GM21723 (cell line): Measurements from ENCODE around the gene HECTD1.

Experiments used
- ATAC-seq: cut with Tn5 transposase; IDR thresholded peaks from one replicate; pipeline ENCODE4 v1.9.1; 2021; ENCODE audit warnings: mild to moderate bottlenecking, moderate library complexity; ENCODE audit not compliant: unreplicated experiment

The HECTD1 gene

DNA sequence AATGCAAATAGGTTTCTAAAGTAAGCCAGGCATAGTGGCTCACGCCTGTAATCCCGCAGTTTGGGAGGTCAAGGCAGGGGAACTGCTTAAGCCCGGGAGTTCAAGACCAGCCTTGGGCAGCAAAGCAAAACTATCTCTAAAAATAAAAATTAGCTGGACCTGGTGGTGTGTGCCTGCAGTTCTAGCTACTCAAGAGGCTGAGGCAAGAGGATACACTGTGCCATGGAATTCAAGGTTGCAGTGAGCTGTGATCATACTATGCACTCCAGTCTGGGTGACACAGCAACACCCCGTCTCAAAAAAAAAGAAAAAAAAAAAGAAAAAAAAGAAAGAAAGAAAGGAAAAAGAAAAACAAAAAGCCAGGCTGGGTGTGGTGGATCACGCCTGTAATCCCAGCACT, 46.3 kb downstream of the HECTD1 start:
- no peak for ATAC-seq

DNA sequence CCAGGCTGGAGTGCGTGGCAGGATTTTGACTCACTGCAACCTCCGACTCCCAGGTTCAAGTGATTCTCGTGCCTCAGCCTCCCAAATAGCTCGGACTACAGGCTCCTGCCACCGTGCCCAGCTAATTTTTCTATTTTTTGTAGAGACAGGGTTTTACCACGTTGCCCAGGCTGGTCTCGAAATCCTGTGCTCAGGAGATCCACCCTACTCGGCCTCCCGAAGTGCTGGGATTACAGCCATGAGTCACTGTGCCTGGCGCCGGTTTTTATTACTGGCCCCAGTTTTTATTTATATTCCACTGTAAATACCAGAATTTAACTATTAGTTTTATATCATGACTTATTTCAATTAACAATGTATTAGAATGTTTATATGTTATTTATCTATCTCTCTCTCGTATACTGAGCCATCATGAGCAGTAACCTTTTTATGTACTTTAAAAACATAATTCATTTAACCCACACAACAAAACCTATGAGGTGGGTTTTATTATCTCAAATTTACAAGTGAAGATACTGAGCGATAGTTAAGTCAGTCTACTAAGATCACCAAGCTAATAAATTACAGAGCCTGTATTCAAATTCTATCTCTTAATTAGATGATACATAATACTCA, 47.8 kb downstream of the HECTD1 start:
- no peak for ATAC-seq

- no peak for ATAC-seq
Measured at GRCh38 chr14:31154956-31155355, 52.6 kb downstream of the HECTD1 start.

DNA sequence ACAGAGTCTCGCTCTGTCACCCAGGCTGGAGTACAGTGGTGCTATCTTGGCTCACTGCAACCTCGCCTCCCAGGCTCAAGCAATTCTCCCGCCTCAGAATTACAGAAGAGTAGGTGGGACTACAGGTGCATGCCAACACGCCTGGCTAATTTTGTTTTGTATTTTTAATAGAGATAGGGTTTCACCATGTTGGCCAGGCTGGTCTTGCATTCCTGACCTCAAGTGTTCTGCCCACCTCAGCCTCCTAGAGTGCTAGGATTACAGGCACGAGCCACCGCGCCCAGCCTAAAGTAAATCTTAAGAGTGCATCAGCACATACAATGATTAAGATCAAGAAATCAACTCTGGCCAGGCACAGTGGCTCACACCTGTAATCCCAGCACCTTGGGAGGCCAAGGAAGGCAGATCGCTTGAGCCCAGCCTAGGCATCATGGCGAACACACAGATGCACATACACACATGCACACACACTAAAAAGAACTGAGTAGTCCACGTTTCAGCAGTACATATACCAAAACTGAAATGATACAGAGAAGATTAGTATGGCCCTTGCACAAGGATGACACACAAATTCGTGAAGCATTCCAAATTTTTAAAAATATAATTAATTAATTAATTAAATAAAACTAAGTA, 65.0 kb downstream of the HECTD1 start:
- no peak for ATAC-seq

DNA sequence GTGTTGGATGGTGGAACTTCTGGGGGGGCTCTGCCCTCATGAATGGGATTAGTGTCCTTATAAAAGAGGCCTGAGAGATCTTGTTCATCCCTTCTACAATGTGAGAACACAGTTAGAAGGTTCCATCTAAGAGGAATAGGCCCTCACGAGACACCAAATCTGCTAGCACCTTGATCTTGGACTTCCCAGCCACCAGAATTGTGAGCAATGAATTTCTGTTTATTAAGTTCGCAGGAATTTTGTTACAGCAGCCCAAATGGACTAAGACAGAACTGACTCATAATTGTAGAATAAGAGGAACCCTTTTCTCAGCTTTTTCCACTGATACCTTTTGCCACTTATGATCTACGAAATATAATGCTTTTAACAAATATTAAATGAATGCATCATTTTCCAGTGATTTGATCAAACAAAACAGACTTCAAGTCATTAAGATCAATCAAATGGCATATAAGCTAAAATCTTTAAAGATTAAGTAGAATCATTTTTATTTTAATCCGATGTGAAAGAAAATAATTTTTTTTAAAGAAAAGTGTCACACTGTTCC, 68.2 kb downstream of the HECTD1 start:
- ATAC-seq: no peak

GRCh38 chr14:31138301-31138700, 69.3 kb downstream of the HECTD1 start:
- ATAC-seq: no peak

- no peak for ATAC-seq
Measured at GRCh38 chr14:31137214-31137889, 70.2 kb downstream of the HECTD1 start.

DNA sequence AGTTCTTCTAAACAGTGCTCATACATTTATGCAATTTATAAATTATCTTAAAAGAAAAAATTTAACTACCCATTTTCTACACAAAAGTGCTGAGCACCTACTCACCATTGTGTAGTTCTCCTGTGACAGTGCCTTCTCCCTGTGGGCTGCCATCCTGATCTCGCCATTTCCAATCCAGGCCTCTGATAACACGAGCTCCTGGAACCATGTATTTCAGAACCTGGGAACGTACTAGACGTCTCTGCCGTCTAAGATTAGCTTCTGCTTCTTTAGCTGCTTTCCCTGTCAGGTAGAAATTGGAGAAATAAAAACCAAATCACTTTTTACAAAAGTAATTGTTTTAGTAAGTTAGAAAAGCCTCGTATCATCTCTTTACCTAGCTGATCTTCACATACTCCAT, 74.5 kb downstream of the HECTD1 start:
- ATAC-seq: no peak

- ATAC-seq: peak; percentile 56
Measured at GRCh38 chr14:31128601-31129526, 78.7 kb downstream of the HECTD1 start.

DNA sequence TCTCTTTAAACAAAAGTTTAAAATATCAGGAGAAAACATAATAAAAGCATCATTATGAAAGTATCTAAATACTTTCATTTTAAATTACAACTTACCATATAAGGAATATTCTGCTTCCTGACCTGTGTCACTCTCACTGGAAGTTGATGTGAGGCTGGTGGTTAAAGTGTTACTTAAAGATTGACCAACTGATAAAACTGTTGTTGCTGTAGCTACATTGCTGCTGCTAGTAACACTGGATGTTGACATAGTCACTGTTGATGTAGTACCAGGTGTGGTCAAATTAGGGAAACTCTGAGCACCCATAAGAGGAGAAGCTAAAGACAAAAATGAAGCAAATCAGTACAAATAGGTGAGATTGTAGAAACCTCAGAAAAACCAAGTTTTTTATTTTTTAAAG, 79.9 kb downstream of the HECTD1 start:
- ATAC-seq: peak; percentile 53

DNA sequence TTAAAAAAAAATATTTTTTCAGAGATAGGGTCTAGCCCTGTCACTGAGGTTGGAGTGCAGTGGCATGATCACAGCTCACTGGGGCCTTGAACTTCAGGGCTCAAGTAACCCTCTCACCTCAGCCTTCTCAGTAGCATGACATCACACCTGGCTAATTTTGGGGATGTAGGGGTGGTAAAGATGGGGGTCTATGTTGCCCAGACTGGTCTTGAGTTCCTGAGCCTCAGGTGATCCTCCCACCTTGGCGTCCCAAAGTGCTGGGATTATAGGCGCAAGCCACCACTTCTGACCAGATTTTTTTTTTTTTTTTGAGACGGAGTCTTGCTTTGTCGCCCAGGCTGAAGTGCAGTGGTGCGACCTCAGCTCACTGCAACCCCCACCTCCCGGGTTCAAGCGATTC, 80.9 kb downstream of the HECTD1 start:
- ATAC-seq: no peak

DNA sequence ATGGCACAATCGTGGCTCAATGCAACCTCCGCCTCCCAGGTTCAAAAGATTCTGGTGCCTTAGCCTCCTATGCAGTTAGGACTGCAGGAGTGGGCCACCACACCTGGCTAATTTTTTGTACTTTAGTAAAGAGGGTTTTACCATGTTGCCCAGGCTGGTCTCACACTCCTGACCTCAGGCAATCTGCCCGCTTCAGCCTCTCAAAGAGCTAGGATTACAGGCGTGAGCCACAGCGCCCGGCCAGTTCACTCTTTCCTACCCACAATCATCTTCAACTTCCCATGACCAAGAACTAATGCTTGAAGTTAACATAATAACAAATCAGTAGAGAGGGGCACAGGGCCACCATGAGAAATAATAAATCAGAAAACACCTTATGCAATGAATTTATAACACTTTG, 82.4 kb downstream of the HECTD1 start:
- ATAC-seq: no peak

DNA sequence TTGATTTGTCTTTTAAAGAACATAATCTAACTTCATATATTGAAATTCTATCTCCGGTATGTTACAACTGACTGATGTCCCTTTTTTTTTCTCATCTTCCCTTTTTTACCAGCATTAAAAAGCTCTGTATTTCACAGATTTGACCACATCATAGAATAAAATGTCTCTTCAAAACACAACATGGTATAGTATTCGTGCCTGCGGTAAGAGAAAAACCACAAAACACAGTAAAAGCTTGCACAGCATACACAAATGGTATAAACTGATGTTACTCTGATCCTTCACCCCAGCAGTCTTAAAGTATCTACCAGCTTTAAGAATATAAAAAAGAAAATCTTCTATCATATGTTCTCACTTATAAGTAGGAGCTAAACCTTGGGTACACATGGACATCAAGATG, 83.4 kb downstream of the HECTD1 start:
- no peak for ATAC-seq

GRCh38 chr14:31122921-31123320, 84.7 kb downstream of the HECTD1 start:
- no peak for ATAC-seq

DNA sequence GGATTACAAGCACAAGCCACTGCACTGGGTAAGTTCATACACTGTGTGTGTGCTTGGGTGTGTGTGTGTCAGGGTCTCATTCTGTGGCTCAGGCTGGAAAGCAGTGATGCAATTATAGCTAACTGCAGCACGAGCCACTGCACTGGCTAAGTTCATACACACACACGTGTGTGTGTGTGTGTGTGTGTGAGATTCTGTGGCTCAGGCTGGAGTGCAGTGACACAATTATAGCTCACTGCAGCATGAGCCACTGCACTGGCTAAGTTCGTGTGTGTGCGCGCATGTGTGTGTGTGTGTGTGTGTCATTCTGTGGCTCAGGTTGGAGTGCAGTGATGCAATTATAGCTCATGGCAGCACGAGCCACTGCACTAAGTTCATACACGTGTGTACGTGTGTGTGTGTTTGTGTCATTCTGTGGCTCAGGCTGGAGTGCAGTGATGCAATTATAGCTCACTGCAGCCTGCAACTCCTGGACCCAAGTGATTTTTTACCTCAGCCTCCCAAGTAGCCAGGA, 85.4 kb downstream of the HECTD1 start:
- ATAC-seq: no peak

DNA sequence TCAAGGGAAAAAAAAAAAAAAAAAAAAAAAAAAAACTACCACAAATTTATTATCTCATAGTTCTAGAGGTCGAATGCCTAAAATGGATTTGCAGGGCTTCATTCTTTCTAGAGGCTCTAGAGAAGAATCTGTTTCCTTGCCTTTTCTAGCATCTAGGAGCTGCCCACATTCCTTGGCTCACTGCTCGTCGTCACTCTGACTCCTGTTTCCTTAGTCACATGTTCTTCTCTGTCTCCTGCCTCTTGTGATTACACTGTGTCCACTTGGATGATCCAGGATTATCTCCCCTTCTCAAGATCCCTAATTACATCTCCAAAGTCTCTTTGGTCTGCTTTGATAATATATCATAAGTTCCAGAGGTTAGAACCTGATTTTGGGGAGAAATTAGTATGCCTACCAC, 88.7 kb downstream of the HECTD1 start:
- ATAC-seq: no peak

DNA sequence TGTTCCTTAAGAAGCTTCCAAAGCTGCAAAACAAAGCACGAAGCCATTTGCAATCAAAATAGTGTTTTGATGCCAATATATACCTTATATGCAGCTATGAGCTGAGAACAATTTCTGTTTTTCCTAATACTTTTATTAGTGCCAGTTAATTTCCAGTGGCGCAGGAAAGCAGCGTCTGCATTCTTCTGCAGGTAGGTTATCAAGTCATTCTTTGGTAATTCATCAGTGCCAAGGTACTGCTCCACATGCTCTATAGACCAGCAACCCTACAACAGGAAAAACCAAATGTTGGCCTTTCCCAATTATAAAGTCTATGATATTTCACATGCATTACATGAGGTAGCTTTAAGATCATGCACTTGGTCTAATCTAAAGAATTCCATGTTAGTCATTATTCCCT, 93.8 kb downstream of the HECTD1 start:
- ATAC-seq: no peak

GRCh38 chr14:31110872-31111271, 96.7 kb downstream of the HECTD1 start:
- ATAC-seq: no peak

- no peak for ATAC-seq
Measured at GRCh38 chr14:31109257-31109656, 98.3 kb downstream of the HECTD1 start.

DNA sequence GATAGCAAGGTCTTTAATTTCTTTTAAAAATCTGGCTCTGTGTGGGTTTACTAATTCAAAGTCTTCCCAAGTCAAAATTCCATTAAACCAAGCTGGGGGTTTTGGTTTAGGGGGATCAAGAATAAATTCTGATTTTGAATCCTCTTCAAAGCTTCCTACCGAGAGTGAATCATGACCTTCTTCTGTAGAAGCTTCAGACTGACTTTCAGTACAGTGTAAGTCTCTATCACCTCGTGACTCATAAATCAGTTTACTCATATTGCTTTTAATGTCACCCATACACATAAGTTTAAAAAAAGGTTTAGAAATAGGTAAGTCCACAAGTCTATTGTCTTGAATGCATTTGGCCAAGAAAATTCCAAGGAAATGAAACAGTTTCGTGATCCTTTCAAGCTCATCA, 100.8 kb downstream of the HECTD1 start:
- ATAC-seq: no peak

- no peak for ATAC-seq
Measured at GRCh38 chr14:31097081-31097480, 110.5 kb downstream of the HECTD1 start.
